ENCODE data around the gene G3BP1.
"Not testable (repeated sequence)": the region's sequence is repeated elsewhere in the genome, so short reads cannot be mapped to it uniquely, and the experiment has no call there.

G3BP1 gene

DNA sequence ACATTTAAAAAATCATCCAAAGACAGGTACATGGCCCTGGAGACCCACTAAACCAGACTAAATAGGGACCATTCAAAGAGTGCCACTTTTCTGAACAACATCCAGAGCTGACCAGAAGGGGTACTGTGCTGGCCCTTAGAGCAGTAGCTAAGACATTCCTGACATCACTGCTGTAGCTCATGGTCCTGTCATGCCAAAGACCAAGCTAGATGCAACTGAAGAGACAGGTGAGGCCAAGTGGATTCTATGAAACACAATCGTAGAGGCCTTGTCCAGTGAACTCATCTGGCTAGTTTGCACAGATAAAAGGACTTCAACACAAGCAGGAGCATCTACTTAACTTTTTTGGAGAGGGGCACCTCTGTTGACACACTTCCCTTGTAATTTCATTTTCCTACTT lies 43.3 kb downstream of the G3BP1 start:
- H3K4me3 ChIP-seq (ENCODE audit: low read depth, low read length), result no peak overlapping the region
- in situ Hi-C loops (cut with HindIII; ENCODE audit: low sequenced_read_pairs), result no loop called here
- TF ChIP-seq, protein P1, sequence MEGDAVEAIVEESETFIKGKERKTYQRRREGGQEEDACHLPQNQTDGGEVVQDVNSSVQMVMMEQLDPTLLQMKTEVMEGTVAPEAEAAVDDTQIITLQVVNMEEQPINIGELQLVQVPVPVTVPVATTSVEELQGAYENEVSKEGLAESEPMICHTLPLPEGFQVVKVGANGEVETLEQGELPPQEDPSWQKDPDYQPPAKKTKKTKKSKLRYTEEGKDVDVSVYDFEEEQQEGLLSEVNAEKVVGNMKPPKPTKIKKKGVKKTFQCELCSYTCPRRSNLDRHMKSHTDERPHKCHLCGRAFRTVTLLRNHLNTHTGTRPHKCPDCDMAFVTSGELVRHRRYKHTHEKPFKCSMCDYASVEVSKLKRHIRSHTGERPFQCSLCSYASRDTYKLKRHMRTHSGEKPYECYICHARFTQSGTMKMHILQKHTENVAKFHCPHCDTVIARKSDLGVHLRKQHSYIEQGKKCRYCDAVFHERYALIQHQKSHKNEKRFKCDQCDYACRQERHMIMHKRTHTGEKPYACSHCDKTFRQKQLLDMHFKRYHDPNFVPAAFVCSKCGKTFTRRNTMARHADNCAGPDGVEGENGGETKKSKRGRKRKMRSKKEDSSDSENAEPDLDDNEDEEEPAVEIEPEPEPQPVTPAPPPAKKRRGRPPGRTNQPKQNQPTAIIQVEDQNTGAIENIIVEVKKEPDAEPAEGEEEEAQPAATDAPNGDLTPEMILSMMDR (IDR thresholded peaks at IDR 0.05; ENCODE audit: low read depth, low read length), result no peak
- DNase-seq (ENCODE audit: low read depth, low spot score), result no peak

DNA sequence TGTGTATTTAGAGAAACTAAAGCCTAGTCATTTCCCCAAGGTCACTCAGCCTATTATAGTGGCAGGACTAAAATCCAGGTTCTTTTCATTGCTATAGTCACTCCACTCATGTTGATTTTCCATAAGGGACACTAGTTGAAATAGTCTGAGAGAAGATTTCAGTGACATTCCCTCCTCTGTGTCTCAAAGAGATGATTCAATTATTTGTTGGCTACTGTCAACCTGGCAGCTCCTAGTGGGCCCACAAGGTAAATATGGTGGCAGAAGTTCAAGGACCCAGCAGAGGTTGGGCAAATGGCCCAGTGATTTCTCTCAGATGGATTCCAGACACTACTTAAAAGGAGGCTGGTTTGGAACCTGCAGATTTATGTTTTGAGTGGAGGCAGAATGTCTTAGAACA lies 48.1 kb downstream of the G3BP1 start:
- no peak overlapping the region for H3K4me3 ChIP-seq (ENCODE audit: low read depth, low read length)
- no peak for DNase-seq (ENCODE audit: low read depth, low spot score)
- in situ Hi-C loops (cut with HindIII; ENCODE audit: low sequenced_read_pairs), result no loop called here
- TF ChIP-seq, protein P1 (IDR thresholded peaks at IDR 0.05; ENCODE audit: low read depth, low read length), result no peak

GRCh38 chr5:151820271-151820670 lies 48.5 kb downstream of the G3BP1 start:
- in situ Hi-C loops (cut with HindIII; ENCODE audit: low sequenced_read_pairs), result no loop called here
- TF ChIP-seq, protein P1 (IDR thresholded peaks at IDR 0.05; ENCODE audit: low read depth, low read length), result no peak
- H3K4me3 ChIP-seq (ENCODE audit: low read depth, low read length), result no peak overlapping the region
- no peak for DNase-seq (ENCODE audit: low read depth, low spot score)

DNA sequence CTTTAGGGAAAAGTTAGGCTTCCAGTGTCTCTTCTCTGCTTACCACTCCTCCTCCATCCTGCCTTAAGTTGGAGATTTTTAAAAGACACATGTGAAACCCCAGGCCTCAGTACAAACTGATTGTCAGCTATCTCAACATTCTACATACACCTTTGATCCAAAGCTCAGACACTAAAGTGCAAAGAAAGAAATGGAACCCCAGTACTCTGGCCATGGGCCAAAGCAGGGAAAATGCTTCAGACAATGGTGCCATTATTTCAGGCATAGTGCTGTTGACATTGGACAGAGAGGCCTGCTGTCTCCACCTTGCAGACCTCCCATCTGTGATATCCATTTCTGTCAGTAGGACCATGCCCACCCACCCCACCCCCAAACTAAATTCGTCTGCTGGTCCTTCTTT lies 49.1 kb downstream of the G3BP1 start:
- no peak for DNase-seq (ENCODE audit: low read depth, low spot score)
- in situ Hi-C loops (cut with HindIII; ENCODE audit: low sequenced_read_pairs), result no loop called here
- TF ChIP-seq, protein P1 (IDR thresholded peaks at IDR 0.05; ENCODE audit: low read depth, low read length), result no peak
- H3K4me3 ChIP-seq (ENCODE audit: low read depth, low read length), result no peak overlapping the region

DNA sequence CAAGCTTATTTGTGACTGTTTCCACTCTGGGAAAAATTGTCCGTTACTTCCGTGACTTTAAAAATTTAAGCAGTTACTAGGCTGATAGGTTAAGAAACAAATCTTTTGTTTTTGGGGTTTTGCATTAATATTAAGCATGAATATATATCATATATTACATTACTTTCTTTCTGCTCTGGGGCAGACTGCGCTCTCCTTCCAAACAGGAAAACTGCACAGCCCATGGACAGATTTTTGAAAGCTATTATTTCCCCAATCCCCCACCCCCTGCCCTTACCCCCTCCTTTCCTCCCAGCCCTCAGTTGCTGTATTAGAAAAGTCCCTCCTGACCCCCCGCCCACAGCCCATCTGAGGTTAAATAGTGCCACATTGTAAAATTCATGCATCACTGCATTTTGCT lies 50.4 kb downstream of the G3BP1 start:
- TF ChIP-seq, protein P1 (IDR thresholded peaks at IDR 0.05; ENCODE audit: low read depth, low read length), result no peak
- in situ Hi-C loops (cut with HindIII; ENCODE audit: low sequenced_read_pairs), result no loop called here
- no peak for DNase-seq (ENCODE audit: low read depth, low spot score)
- H3K4me3 ChIP-seq (ENCODE audit: low read depth, low read length), result no peak overlapping the region

DNA sequence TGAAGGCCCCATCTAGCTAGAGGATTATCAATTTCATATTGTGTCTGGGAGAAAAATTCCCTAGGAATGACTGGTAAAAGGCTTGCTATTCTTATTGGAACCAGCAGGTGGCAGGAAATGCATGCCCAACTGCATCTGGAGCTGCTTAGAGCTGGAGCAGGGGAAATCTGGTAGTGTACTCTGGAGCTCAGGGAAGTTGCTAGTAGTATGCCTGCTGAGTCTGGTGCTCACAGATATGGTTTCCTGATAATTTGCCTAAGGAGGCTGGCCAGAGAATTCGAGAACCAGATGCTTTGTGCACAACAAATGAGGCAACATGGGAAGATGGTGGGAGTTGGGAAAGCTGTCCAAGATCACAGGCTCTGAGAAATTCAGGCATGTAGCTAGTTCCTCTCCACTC lies 53.7 kb downstream of the G3BP1 start:
- H3K4me3 ChIP-seq (ENCODE audit: low read depth, low read length), result no peak overlapping the region
- peak; percentile 65 for DNase-seq (ENCODE audit: low read depth, low spot score)
- TF ChIP-seq, protein P1 (IDR thresholded peaks at IDR 0.05; ENCODE audit: low read depth, low read length), result peak; percentile 90
- in situ Hi-C loops (cut with HindIII; ENCODE audit: low sequenced_read_pairs), result no loop called here

DNA sequence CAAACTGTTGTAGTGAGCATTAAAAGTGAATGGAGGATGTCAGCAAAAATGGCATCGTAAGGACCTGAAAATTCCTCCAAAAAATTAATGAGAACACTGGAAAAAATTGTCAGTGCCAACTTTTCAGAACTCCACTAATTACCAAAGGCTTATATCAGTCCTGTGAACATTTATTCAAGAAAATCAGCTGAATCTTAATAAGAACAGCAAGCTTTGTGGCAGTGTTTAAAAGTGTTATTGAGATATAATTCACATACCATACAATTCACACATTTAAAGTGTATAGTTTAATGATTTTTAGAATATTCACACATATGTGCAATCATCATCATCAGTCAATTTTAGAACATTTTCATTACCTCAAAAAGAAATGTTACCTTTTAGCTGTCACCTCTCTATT lies 57.6 kb downstream of the G3BP1 start:
- TF ChIP-seq, protein P1 (IDR thresholded peaks at IDR 0.05; ENCODE audit: low read depth, low read length), result no peak
- in situ Hi-C loops (cut with HindIII; ENCODE audit: low sequenced_read_pairs), result no loop called here
- no peak for DNase-seq (ENCODE audit: low read depth, low spot score)
- H3K4me3 ChIP-seq (ENCODE audit: low read depth, low read length), result no peak overlapping the region

DNA sequence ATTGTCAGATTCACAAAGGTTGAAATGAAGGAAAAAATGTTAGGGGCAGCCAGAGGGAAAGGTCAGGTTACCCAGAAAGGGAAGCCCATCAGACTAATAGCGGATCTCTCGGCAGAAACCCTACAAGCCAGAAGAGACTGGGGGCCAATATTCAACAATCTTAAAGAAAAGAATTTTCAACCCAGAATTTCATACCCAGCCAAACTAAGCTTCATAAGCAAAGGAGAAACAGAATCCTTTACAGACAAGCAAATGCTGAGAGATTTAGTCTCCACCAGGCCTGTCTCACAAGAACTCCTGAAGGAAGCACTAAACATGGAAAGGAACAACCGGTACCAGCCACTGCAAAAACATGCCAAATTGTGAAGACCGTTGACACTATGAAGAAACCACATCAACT lies 61.1 kb downstream of the G3BP1 start:
- in situ Hi-C loops (cut with HindIII; ENCODE audit: low sequenced_read_pairs); H3K4me3 ChIP-seq (ENCODE audit: low read depth, low read length); DNase-seq (ENCODE audit: low read depth, low spot score): not testable (repeated sequence)

Data from astrocyte of the spinal cord (primary cell).